HepG2 (cell line): ENCODE measurements around the gene CLPX. TPM values are rescaled to one million over a fixed set of nuclear protein-coding genes. Genes with fewer than 3 reads are reported as not detected.

Source experiments
- CCAR2 ChIP-seq: fragments of 200-400 bp; formaldehyde crosslinking; optimal IDR thresholded peaks from 2 replicates; pipeline ENCODE3; 2018; ENCODE audit warnings: low read depth, mild to moderate bottlenecking, low read length, moderate library complexity
- CHD4 ChIP-seq: fragments of 200-600 bp; sonication (generic); IDR thresholded peaks from 2 replicates; pipeline ENCODE4 v1.7.0; 2017; ENCODE audit warnings: mild to moderate bottlenecking, low read length, borderline replicate concordance
- FLYWCH1 ChIP-seq: sonication (generic); formaldehyde crosslinking; IDR thresholded peaks from 2 replicates; pipeline ENCODE4 v1.8.1; 2023; ENCODE audit warnings: mild to moderate bottlenecking, missing genetic modification reagents
- HNRNPL ChIP-seq: fragments of 200-400 bp; formaldehyde crosslinking; IDR thresholded peaks from 2 replicates; pipeline ENCODE4 v1.6.1; 2017; ENCODE audit warnings: mild to moderate bottlenecking, low read depth, low read length
- NBN ChIP-seq: fragments of 450-650 bp; conservative IDR thresholded peaks from 2 replicates; pipeline ENCODE4 v1.6.1; 2017
- NCOA5 ChIP-seq: sonication (generic); formaldehyde crosslinking; IDR thresholded peaks from 2 replicates; pipeline ENCODE4 v1.4.0; 2020; ENCODE audit warnings: missing genetic modification reagents
- NR1H2 ChIP-seq: sonication (generic); formaldehyde crosslinking; IDR thresholded peaks from 2 replicates; pipeline ENCODE4 v1.8.1; 2022; ENCODE audit warnings: low read depth, missing genetic modification reagents, borderline replicate concordance
- NR2F6 ChIP-seq, 2 experiments: IDR thresholded peaks; 2 replicates each; pipeline ENCODE4 v1.6.1; 2016; ENCODE audit warnings: antibody characterized with exemption in 1 of 2, mild to moderate bottlenecking in 1 of 2
- PHF20 ChIP-seq: sonication (generic); formaldehyde crosslinking; IDR thresholded peaks from 2 replicates; pipeline ENCODE4 v1.5.0; 2020; ENCODE audit warnings: mild to moderate bottlenecking, missing genetic modification reagents
- PITX1 ChIP-seq: sonication (generic); formaldehyde crosslinking; IDR thresholded peaks from 2 replicates; pipeline ENCODE4 v1.5.1; 2020; ENCODE audit warnings: mild to moderate bottlenecking, missing genetic modification reagents
- REPIN1 ChIP-seq: sonication (generic); formaldehyde crosslinking; IDR thresholded peaks from 2 replicates; pipeline ENCODE4 v1.8.0; 2022; ENCODE audit warnings: missing genetic modification reagents, low read depth, mild to moderate bottlenecking, borderline replicate concordance
- ZNF17 ChIP-seq: sonication (generic); formaldehyde crosslinking; IDR thresholded peaks from 2 replicates; pipeline ENCODE4 v1.5.0; 2020; ENCODE audit warnings: mild to moderate bottlenecking, missing genetic modification reagents
- ZNF484 ChIP-seq: sonication (generic); formaldehyde crosslinking; IDR thresholded peaks from 2 replicates; pipeline ENCODE4 v1.5.1; 2020; ENCODE audit warnings: mild to moderate bottlenecking, low read depth, missing genetic modification reagents, borderline replicate concordance
- ZNF530 ChIP-seq: sonication (generic); formaldehyde crosslinking; IDR thresholded peaks from 2 replicates; pipeline ENCODE4 v1.5.0; 2020; ENCODE audit warnings: low read depth, mild to moderate bottlenecking, missing genetic modification reagents
- ZNF556 ChIP-seq: sonication (generic); formaldehyde crosslinking; IDR thresholded peaks from 2 replicates; pipeline ENCODE4 v1.4.0; 2020; ENCODE audit warnings: mild to moderate bottlenecking, missing genetic modification reagents, borderline replicate concordance
- ZNF607 ChIP-seq: sonication (generic); formaldehyde crosslinking; IDR thresholded peaks from 2 replicates; pipeline ENCODE4 v1.5.1; 2020; ENCODE audit warnings: missing genetic modification reagents, mild to moderate bottlenecking, borderline replicate concordance
- polyA plus RNA-seq, 8 experiments: library from polyadenylated mRNA; depleted of rRNA in 3 of 8; stranded (reverse) in 7 of 8; unstranded in 1 of 8; fragments of >200 nt; fragmentation: Illumina TruSeq in 4 of 8; extraction: Trizol in 4 of 8; gene quantifications; 2 replicates each; pipeline versions ENCODE4 v1.2.1 to v1.2.3, GENCODE V29; 2011 to 2016; ENCODE audit warnings: low read depth in 4 of 8, missing spikeins in 1 of 8, mixed read lengths in 1 of 8; ENCODE audit not compliant: insufficient read depth in 1 of 8
- total RNA-seq, 5 experiments: library from RNA; depleted of rRNA; stranded (reverse); fragments of >200 nt; fragmentation: Illumina TruSeq; extraction: Trizol; gene quantifications; 2 replicates each; pipeline ENCODE4 v1.2.3, GENCODE V29; 2016; ENCODE audit warnings: low read depth in 1 of 5
- TF ChIP-seq, protein P1 (sequence below): sonication (generic); formaldehyde crosslinking; IDR thresholded peaks from 2 replicates; pipeline ENCODE4 v1.8.0; 2022; ENCODE audit warnings: mild to moderate bottlenecking, missing genetic modification reagents, moderate library complexity
- TF ChIP-seq, protein P2 (sequence below): sonication (generic); formaldehyde crosslinking; IDR thresholded peaks from 2 replicates; pipeline ENCODE4 v1.8.0; 2022; ENCODE audit warnings: mild to moderate bottlenecking, missing genetic modification reagents, borderline replicate concordance
- TF ChIP-seq, protein P3 (sequence below): IDR thresholded peaks from 2 replicates; pipeline ENCODE4 v1.6.1; 2016; ENCODE audit warnings: low read depth, missing genetic modification reagents, missing compliant biosample characterization

Gene CLPX
- total and polyA plus RNA-seq, 2 of the 13 experiments (the other 11 are each of a cell fraction or from before 2014, with no cell fraction given), result 33.9 to 61.3 TPM

DNA sequence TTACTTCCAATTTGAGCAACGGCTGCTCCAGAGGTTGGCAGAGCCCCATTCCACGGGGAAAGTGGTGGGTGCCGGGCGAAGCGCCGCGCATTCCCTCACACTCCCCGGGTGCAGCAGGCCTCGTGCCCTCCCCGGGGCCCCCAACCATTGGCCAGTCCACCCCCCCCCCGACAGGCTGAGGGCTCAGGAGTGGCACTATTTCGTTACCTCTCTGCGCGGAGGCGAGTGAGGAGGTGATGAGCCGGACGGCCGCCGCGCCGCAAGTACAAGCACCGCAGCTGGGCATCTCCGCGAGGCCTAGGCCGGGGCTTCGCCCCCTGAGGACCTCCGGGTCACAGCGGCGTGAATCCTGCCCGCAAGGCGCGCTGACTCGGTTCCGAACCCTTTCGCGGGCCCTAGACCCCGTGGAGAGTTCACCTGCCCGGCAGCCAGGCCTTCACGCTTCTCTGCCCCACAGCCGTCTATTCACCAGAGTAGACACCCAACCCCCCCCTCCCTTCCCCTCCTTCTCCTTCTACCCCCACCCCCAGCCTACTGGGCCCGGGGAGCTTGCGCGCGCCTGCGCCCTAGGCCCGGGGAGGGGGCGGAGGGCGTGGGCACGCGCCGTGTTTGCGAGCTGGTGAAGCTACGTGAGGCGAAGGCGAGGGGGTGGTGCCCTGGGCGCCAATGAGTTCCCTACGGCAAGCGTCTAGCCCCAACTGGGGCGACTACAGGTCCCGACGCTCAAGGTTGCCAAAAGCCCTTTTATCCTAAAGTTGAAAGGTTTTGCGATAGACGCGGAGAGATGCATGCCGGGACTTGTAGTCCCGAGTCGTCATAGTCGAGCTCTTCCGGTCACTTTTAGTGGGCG lies at the start of gene CLPX (continued):
- TF ChIP-seq PHF20 (CRISPR knock-in tag), result peak; percentile 66; the same call in 1 of the 2 replicates
- no peak for TF ChIP-seq CHD4
- TF ChIP-seq NBN, result no peak
- TF ChIP-seq HNRNPL, result 0 out of 2 replicates have a peak, but pooled peaks have one; percentile 14
- TF ChIP-seq ZNF607 (CRISPR knock-in tag), result peak; percentile 43; the same call in 1 of the 2 replicates
- TF ChIP-seq ZNF556, result peak; percentile 69; the same call in 1 of the 2 replicates
- TF ChIP-seq NR1H2 (CRISPR knock-in tag), result no peak
- no peak for TF ChIP-seq ZNF530 (CRISPR knock-in tag)
- TF ChIP-seq, protein P1, sequence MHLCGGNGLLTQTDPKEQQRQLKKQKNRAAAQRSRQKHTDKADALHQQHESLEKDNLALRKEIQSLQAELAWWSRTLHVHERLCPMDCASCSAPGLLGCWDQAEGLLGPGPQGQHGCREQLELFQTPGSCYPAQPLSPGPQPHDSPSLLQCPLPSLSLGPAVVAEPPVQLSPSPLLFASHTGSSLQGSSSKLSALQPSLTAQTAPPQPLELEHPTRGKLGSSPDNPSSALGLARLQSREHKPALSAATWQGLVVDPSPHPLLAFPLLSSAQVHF (CRISPR knock-in tag), result no peak
- no peak for TF ChIP-seq CCAR2
- TF ChIP-seq NCOA5 (CRISPR knock-in tag), result no peak
- peak; percentile 59; the same call in 1 of the 2 replicates for TF ChIP-seq ZNF17 (CRISPR knock-in tag)
- no peak for TF ChIP-seq FLYWCH1 (CRISPR knock-in tag)
- TF ChIP-seq PITX1, result no peak; the same call in 1 of the 2 replicates
- TF ChIP-seq, protein P2, sequence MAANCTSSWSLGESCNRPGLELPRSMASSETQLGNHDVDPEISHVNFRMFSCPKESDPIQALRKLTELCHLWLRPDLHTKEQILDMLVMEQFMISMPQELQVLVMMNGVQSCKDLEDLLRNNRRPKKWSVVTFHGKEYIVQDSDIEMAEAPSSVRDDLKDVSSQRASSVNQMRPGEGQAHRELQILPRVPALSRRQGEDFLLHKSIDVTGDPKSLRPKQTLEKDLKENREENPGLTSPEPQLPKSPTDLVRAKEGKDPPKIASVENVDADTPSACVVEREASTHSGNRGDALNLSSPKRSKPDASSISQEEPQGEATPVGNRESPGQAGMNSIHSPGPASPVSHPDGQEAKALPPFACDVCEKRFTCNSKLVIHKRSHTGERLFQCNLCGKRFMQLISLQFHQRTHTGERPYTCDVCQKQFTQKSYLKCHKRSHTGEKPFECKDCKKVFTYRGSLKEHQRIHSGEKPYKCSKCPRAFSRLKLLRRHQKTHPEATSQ, result peak; percentile 59; the same call in 1 of the 2 replicates
- no peak for TF ChIP-seq ZNF484 (CRISPR knock-in tag)
- peak; percentile 61; the same call in 1 of the 2 replicates for TF ChIP-seq NR2F6 (IDR thresholded peaks at IDR 0.05)
- TF ChIP-seq NR2F6 (CRISPR knock-in tag; IDR thresholded peaks at IDR 0.05), result peak; percentile 79; the same call in 1 of the 2 replicates
- 0 out of 2 replicates have a peak, but pooled peaks have one; percentile 65 for TF ChIP-seq REPIN1
- TF ChIP-seq, protein P3, sequence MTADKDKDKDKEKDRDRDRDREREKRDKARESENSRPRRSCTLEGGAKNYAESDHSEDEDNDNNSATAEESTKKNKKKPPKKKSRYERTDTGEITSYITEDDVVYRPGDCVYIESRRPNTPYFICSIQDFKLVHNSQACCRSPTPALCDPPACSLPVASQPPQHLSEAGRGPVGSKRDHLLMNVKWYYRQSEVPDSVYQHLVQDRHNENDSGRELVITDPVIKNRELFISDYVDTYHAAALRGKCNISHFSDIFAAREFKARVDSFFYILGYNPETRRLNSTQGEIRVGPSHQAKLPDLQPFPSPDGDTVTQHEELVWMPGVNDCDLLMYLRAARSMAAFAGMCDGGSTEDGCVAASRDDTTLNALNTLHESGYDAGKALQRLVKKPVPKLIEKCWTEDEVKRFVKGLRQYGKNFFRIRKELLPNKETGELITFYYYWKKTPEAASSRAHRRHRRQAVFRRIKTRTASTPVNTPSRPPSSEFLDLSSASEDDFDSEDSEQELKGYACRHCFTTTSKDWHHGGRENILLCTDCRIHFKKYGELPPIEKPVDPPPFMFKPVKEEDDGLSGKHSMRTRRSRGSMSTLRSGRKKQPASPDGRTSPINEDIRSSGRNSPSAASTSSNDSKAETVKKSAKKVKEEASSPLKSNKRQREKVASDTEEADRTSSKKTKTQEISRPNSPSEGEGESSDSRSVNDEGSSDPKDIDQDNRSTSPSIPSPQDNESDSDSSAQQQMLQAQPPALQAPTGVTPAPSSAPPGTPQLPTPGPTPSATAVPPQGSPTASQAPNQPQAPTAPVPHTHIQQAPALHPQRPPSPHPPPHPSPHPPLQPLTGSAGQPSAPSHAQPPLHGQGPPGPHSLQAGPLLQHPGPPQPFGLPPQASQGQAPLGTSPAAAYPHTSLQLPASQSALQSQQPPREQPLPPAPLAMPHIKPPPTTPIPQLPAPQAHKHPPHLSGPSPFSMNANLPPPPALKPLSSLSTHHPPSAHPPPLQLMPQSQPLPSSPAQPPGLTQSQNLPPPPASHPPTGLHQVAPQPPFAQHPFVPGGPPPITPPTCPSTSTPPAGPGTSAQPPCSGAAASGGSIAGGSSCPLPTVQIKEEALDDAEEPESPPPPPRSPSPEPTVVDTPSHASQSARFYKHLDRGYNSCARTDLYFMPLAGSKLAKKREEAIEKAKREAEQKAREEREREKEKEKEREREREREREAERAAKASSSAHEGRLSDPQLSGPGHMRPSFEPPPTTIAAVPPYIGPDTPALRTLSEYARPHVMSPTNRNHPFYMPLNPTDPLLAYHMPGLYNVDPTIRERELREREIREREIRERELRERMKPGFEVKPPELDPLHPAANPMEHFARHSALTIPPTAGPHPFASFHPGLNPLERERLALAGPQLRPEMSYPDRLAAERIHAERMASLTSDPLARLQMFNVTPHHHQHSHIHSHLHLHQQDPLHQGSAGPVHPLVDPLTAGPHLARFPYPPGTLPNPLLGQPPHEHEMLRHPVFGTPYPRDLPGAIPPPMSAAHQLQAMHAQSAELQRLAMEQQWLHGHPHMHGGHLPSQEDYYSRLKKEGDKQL (CRISPR knock-in tag), result no peak
